ENCODE measurements around the gene JADE2. TPM values are rescaled to one million over a fixed set of nuclear protein-coding genes. Genes with fewer than 3 reads are reported as not detected.

Gene JADE2
- polyA plus RNA-seq, 2 of the 4 experiments (the other 2 are of a cell fraction): 24.0 to 27.1 TPM

GRCh38 chr5:134559672-134560071 is 34.2 kb downstream of the JADE2 start:
- peaks cover 35% of the 10 kb centered on the region for H3K4me1 ChIP-seq
- 92% methylated on average over 7 of the region's 7 CpGs for WGBS (ENCODE audit: missing lambda C conversion rate)
- H3K27ac ChIP-seq: no peak overlapping the region
- ChIA-PET POLR2A (no interaction called here), CTCF (interaction anchor here (1.1 to 5.9 kb wide), 5 partner anchors 20 to 188 kb away, joined by 3 to 56 read pairs (median 4); partner anchors contain the start of gene UBE2B)
- DNase-seq (ENCODE audit: low read depth in 1 of 2, low spot score in 1 of 2) (no peak), FAIRE-seq (no peak), ATAC-seq (no peak)
- H3K4me2 ChIP-seq: no peak overlapping the region
- no peak overlapping the region for H3K4me3 ChIP-seq
- TF ChIP-seq E2F6 (IDR thresholded peaks at IDR 0.05; ENCODE audit: borderline replicate concordance, low read depth) (no peak), JUN (IDR thresholded peaks at IDR 0.05) (no peak), PBX3 (IDR thresholded peaks at IDR 0.05) (no peak), PHF8 (IDR thresholded peaks at IDR 0.05; ENCODE audit: borderline replicate concordance, low read depth) (no peak), CHD2 (IDR thresholded peaks at IDR 0.05; ENCODE audit: low read length, partially characterized antibody) (no peak)
- no peaks in the 10 kb centered on the region for H3K9me3 ChIP-seq

GRCh38 chr5:134560698-134561097 is 35.2 kb downstream of the JADE2 start:
- H3K4me1 ChIP-seq: peaks cover 25% of the 10 kb centered on the region
- TF ChIP-seq FOSL2 (IDR thresholded peaks at IDR 0.05) (no peak), FOSL2 (CRISPR knock-in tag; IDR thresholded peaks at IDR 0.05) (no peak), CHD2 (IDR thresholded peaks at IDR 0.05; ENCODE audit: low read length, partially characterized antibody) (no peak)
- no peaks in the 10 kb centered on the region for H3K9me3 ChIP-seq
- ChIA-PET CTCF (interaction anchor here (1.0 to 5.9 kb wide), 7 partner anchors 10 to 189 kb away, joined by 3 to 56 read pairs (median 5); partner anchors contain the start of gene UBE2B), POLR2A (no interaction called here)
- no peak for DNase-seq (ENCODE audit: low read depth in 1 of 2, low spot score in 1 of 2)
- WGBS (ENCODE audit: missing lambda C conversion rate): 91% methylated on average over 14 of the region's 15 CpGs
- H3K4me2 ChIP-seq: no peak overlapping the region
- H3K27ac ChIP-seq: no peak overlapping the region; a peak in 1 of 6 replicates
- no peak for FAIRE-seq
- no peak for ATAC-seq
- H3K4me3 ChIP-seq: no peak overlapping the region

GRCh38 chr5:134561871-134562296 is 36.4 kb downstream of the JADE2 start:
- Histone ChIP-seq H3K4me1 (peaks cover 14% of the 10 kb centered on the region), H3K9me3 (no peaks in the 10 kb centered on the region), H3K27ac (peak overlapping the region; percentile 29 to 75; a peak in 3 of 6 replicates), H3K4me2 (no peak overlapping the region), H3K4me3 (no peak overlapping the region)
- POLR2A ChIA-PET: no interaction called here
- WGBS (ENCODE audit: missing lambda C conversion rate): 58% methylated on average over 4 of the region's 9 CpGs
- ATAC-seq (peak; percentile 62 to 81; a peak in 5 of 6 replicates), FAIRE-seq (peak; percentile 13), DNase-seq (ENCODE audit: low read depth in 1 of 2, low spot score in 1 of 2) (peak; percentile 48 to 53)
- CTCF ChIA-PET: interaction anchor here (1.3 to 5.9 kb wide), 8 partner anchors 9 to 260 kb away, joined by 3 to 56 read pairs (median 5); no protein-coding TSS in a partner anchor
- TF ChIP-seq EHMT2 (IDR thresholded peaks at IDR 0.05; ENCODE audit: low read depth) (no peak), SMC3 (IDR thresholded peaks at IDR 0.05) (peak; percentile 40; the same call in 1 of the 3 replicates), ZFP36 (IDR thresholded peaks at IDR 0.05; ENCODE audit: borderline replicate concordance, partially characterized antibody) (no peak), KDM5A (IDR thresholded peaks at IDR 0.05) (no peak), POLR2A (IDR thresholded peaks at IDR 0.05; ENCODE audit: low read length) (no peak), HEYL (CRISPR knock-in tag; IDR thresholded peaks at IDR 0.05) (no peak), FOXS1 (CRISPR knock-in tag; IDR thresholded peaks at IDR 0.05) (no peak), CBX8 (IDR thresholded peaks at IDR 0.05) (no peak), RAD21 (conservative IDR thresholded peaks at IDR 0.05 in 1 of 2, IDR thresholded peaks at IDR 0.05 in 1 of 2) (peak; percentile 20 to 41; a peak in 3 of 5 replicates), TFCP2L1 (CRISPR knock-in tag; IDR thresholded peaks at IDR 0.05) (no peak), ELK1 (IDR thresholded peaks at IDR 0.05; ENCODE audit: low read depth, low read length) (no peak), CTCF (IDR thresholded peaks at IDR 0.05) (peak; percentile 37; the same call in 2 of the 3 replicates), HOXA7 (CRISPR knock-in tag; IDR thresholded peaks at IDR 0.05) (no peak), REST (IDR thresholded peaks at IDR 0.05) (no peak), CBX2 (IDR thresholded peaks at IDR 0.05; ENCODE audit: borderline replicate concordance, low read depth) (no peak), GATA3 (IDR thresholded peaks at IDR 0.05; ENCODE audit: borderline replicate concordance) (no peak), USF2 (IDR thresholded peaks at IDR 0.05) (no peak), HOXB13 (CRISPR knock-in tag; IDR thresholded peaks at IDR 0.05; ENCODE audit: low read depth) (no peak), HDAC2 (IDR thresholded peaks at IDR 0.05) (no peak)

Measured in A549 (cell line).